NT2/D1 (cell line): ENCODE results near the gene EPHB6.
A peak's percentile ranks its signal among the peaks of the same experiment; 100 is the strongest.

Source experiments
- DNase-seq: peaks from one replicate; pipeline ENCODE4 v3.0.0-alpha.2; 2011; ENCODE audit warnings: low read depth, low spot score
- H3K27me3 ChIP-seq: 2 replicates; pipeline ENCODE4 v1.6.0; 2011; ENCODE audit warnings: mild to moderate bottlenecking; ENCODE audit not compliant: insufficient read length, insufficient read depth
- H3K36me3 ChIP-seq: 2 replicates; pipeline ENCODE4 v1.6.1; 2011; ENCODE audit warnings: mild to moderate bottlenecking, low read length, mixed read lengths; ENCODE audit not compliant: insufficient read depth, insufficient read length
- H3K4me1 ChIP-seq: 2 replicates; pipeline ENCODE4 v1.5.1; 2011; ENCODE audit not compliant: insufficient read depth, insufficient read length
- H3K4me3 ChIP-seq: 2 replicates; pipeline ENCODE4 v1.5.1; 2011; ENCODE audit warnings: low read depth; ENCODE audit not compliant: insufficient read length
- H3K9ac ChIP-seq: 2 replicates; pipeline ENCODE4 v1.6.0; 2011; ENCODE audit warnings: low read depth; ENCODE audit not compliant: insufficient read length
- H3K9me3 ChIP-seq: 2 replicates; pipeline ENCODE4 v1.5.1; 2011; ENCODE audit warnings: mild to moderate bottlenecking, low read length; ENCODE audit not compliant: insufficient read depth
- SUZ12 ChIP-seq: IDR thresholded peaks from 2 replicates; pipeline ENCODE4 v1.6.1; 2011; ENCODE audit not compliant: insufficient read length, insufficient read depth; ENCODE audit errors: extremely low read depth
- YY1 ChIP-seq: IDR thresholded peaks from 2 replicates; pipeline ENCODE4 v1.6.1; 2011; ENCODE audit not compliant: insufficient read length, insufficient read depth
- ZNF274 ChIP-seq: IDR thresholded peaks from 2 replicates; pipeline ENCODE4 v1.6.1; 2011; ENCODE audit warnings: mild to moderate bottlenecking, low read depth, low read length

EPHB6 gene

DNA sequence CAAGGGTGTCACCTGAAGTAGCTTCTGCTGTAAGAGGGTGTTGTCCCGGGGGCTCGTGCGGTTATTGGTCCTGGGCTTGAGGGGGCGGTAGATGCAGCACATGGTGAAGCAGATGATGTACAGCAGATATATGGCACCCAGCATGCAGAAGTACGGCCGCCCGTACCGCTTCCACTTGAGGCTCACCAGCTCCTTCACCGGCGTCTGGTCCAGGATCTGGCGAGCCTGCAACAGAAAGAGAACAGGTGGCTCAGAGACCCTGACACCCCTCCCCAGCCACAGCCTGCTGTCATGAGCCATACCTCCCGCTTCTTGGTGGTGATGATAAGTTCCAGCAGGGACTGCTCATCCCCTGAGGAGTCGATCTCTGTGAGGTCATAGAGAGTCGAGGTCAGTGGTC lies 20.6 kb downstream of the EPHB6 start:
- H3K4me3 ChIP-seq: no peak overlapping the region
- no peak for DNase-seq
- H3K36me3 ChIP-seq: no peaks in the 10 kb centered on the region
- H3K27me3 ChIP-seq: no peaks in the 10 kb centered on the region
- no peaks in the 10 kb centered on the region for H3K4me1 ChIP-seq
- no peak overlapping the region for H3K9ac ChIP-seq
- no peaks in the 10 kb centered on the region; the same call in 1 of the 2 replicates for H3K9me3 ChIP-seq
- TF ChIP-seq SUZ12 (no peak), YY1 (no peak), ZNF274 (no peak)

DNA sequence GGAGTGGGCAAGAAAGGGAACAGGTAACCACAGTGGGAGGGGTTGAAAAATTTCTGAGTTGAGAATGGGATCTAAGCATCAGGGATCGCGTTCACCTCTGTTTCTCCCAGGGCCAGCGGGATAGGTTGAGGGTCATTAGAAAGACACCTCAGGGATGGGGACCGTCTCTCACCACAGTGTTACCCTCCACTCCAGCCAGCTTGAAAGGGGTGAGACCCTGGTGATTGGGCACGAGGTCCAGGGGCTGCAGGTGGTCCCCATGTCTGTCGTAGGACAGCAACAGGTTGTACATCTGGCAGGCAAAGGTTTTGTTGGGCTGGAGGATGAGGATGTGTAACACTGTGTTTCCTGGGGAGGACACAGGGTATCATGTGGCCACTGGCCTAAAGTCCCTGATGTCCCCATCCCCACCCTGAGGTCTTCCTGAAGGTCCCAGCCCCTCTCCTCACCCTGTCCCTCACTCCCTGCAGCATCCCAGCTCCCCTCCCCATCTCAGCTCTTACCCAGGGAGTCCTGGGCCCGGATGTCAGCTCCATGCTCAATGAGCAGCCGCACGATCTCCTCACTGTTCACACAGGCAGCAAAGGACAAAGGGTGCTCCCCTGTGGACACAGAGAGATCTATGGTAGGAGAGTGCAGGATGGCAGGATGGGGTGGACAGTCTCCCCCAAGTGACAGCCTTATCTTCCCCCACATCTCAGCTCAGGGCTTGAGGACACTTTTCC lies 21.5 kb downstream of the EPHB6 start:
- TF ChIP-seq YY1: no peak
- TF ChIP-seq SUZ12: no peak
- no peak for TF ChIP-seq ZNF274
- H3K27me3 ChIP-seq: no peaks in the 10 kb centered on the region

GRCh38 chr7:142876991-142877910 lies 22.4 kb downstream of the EPHB6 start:
- Histone ChIP-seq H3K27me3 (no peaks in the 10 kb centered on the region), H3K4me1 (no peaks in the 10 kb centered on the region), H3K36me3 (no peaks in the 10 kb centered on the region), H3K4me3 (no peak overlapping the region), H3K9ac (no peak overlapping the region), H3K9me3 (no peaks in the 10 kb centered on the region; the same call in 1 of the 2 replicates)
- TF ChIP-seq SUZ12 (no peak), YY1 (no peak), ZNF274 (no peak)
- DNase-seq: no peak

More for the DNA sequence above, 21.5 kb downstream of the EPHB6 start:
- H3K4me1 ChIP-seq: no peaks in the 10 kb centered on the region
- no peak for DNase-seq
- H3K9ac ChIP-seq: no peak overlapping the region
- H3K36me3 ChIP-seq: no peaks in the 10 kb centered on the region
- H3K9me3 ChIP-seq: no peaks in the 10 kb centered on the region; the same call in 1 of the 2 replicates
- H3K4me3 ChIP-seq: no peak overlapping the region

DNA sequence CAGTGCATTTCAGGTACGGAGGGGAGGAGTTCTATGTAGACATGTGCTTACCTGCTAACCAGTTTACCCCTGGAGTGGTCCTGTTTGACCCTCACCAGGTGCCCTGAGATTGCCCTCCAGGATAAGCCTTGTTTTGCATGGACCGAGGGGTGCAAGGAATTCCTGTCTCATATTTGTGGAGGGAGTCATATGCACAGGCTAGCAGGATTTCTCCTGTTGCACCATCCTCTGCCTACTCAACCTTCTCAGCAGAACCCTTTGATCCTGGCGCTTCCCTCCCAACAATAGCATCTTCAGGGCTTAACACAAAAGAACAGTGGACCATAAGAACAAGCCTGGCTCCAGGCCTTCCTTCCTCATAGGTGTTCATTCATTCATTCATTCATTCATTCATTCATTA lies 23.4 kb downstream of the EPHB6 start:
- Histone ChIP-seq H3K9me3 (no peaks in the 10 kb centered on the region; the same call in 1 of the 2 replicates), H3K9ac (no peak overlapping the region), H3K27me3 (no peaks in the 10 kb centered on the region), H3K36me3 (no peaks in the 10 kb centered on the region), H3K4me1 (no peaks in the 10 kb centered on the region), H3K4me3 (no peak overlapping the region)
- no peak for DNase-seq
- no peak for TF ChIP-seq ZNF274
- TF ChIP-seq SUZ12: no peak
- no peak for TF ChIP-seq YY1

- Histone ChIP-seq H3K4me1 (no peaks in the 10 kb centered on the region), H3K27me3 (no peaks in the 10 kb centered on the region), H3K9ac (no peak overlapping the region), H3K36me3 (no peaks in the 10 kb centered on the region), H3K9me3 (no peaks in the 10 kb centered on the region; the same call in 1 of the 2 replicates), H3K4me3 (no peak overlapping the region)
- no peak for TF ChIP-seq YY1
- no peak for DNase-seq
Measured at GRCh38 chr7:142879060-142879459, 24.2 kb downstream of the EPHB6 start.

GRCh38 chr7:142880876-142881505 lies 26.1 kb downstream of the EPHB6 start:
- Histone ChIP-seq H3K36me3 (no peaks in the 10 kb centered on the region), H3K9me3 (no peaks in the 10 kb centered on the region), H3K27me3 (no peaks in the 10 kb centered on the region), H3K9ac (no peak overlapping the region), H3K4me3 (no peak overlapping the region), H3K4me1 (no peaks in the 10 kb centered on the region)
- peak; percentile 47 for DNase-seq
- TF ChIP-seq YY1 (no peak), SUZ12 (no peak), ZNF274 (no peak)
